ENCODE measurements around the gene GIPC3. TPM values are rescaled to one million over a fixed set of nuclear protein-coding genes. Genes with fewer than 3 reads are reported as not detected.

The GIPC3 gene
- polyA plus RNA-seq, 2 of the 4 experiments (the other 2 are of a cell fraction), result 0.05 to 0.12 TPM

DNA sequence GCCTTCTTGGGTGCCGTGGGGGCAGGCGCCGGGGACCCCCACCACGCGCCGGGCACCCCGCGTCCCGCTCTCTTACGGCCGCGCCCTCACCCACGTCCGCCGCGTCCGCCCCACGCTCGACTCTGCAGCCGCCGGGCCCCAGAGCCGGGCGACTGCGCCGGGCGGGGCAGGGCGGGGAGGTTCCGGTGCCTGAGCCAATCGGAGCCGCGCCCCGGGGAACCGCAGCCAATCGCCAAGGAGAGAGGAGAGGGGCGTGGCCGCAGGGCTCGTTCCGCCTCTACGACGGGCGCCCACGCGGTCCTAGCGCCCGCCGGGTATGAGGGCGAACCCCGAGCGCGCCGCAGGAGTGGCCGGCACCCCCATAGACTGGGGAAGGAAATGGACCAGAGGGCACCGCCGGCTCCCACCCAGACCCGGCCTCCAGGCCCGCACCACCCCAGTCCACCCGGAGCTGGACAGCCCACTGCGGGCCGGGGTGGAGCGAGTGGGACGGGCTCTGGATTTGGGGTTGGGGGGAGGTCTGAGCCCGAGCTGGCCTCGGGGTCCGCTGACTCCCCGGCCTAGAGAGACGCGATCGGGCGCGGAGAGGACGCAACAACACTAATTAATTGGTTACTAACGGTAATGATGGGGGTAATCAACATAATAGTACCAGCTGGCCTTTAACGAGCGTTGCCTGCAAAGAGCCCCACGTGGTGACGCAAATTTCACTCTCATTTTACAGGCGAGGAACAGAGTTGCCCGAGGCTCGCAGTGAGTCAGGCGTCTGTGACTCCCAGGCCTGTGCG, 27.6 kb upstream of the GIPC3 start, which contains the start of gene MFSD12 (continued):
- TF ChIP-seq, protein P1, sequence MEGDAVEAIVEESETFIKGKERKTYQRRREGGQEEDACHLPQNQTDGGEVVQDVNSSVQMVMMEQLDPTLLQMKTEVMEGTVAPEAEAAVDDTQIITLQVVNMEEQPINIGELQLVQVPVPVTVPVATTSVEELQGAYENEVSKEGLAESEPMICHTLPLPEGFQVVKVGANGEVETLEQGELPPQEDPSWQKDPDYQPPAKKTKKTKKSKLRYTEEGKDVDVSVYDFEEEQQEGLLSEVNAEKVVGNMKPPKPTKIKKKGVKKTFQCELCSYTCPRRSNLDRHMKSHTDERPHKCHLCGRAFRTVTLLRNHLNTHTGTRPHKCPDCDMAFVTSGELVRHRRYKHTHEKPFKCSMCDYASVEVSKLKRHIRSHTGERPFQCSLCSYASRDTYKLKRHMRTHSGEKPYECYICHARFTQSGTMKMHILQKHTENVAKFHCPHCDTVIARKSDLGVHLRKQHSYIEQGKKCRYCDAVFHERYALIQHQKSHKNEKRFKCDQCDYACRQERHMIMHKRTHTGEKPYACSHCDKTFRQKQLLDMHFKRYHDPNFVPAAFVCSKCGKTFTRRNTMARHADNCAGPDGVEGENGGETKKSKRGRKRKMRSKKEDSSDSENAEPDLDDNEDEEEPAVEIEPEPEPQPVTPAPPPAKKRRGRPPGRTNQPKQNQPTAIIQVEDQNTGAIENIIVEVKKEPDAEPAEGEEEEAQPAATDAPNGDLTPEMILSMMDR (IDR thresholded peaks at IDR 0.05), result no peak
- peak; percentile 30; the same call in 1 of the 2 replicates for TF ChIP-seq PHF8 (IDR thresholded peaks at IDR 0.05; ENCODE audit: borderline replicate concordance, low read depth)
- TF ChIP-seq, protein P2, sequence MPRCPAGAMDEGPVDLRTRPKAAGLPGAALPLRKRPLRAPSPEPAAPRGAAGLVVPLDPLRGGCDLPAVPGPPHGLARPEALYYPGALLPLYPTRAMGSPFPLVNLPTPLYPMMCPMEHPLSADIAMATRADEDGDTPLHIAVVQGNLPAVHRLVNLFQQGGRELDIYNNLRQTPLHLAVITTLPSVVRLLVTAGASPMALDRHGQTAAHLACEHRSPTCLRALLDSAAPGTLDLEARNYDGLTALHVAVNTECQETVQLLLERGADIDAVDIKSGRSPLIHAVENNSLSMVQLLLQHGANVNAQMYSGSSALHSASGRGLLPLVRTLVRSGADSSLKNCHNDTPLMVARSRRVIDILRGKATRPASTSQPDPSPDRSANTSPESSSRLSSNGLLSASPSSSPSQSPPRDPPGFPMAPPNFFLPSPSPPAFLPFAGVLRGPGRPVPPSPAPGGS (IDR thresholded peaks at IDR 0.05), result no peak; the same call in 2 of the 3 replicates
- TF ChIP-seq, protein P3, sequence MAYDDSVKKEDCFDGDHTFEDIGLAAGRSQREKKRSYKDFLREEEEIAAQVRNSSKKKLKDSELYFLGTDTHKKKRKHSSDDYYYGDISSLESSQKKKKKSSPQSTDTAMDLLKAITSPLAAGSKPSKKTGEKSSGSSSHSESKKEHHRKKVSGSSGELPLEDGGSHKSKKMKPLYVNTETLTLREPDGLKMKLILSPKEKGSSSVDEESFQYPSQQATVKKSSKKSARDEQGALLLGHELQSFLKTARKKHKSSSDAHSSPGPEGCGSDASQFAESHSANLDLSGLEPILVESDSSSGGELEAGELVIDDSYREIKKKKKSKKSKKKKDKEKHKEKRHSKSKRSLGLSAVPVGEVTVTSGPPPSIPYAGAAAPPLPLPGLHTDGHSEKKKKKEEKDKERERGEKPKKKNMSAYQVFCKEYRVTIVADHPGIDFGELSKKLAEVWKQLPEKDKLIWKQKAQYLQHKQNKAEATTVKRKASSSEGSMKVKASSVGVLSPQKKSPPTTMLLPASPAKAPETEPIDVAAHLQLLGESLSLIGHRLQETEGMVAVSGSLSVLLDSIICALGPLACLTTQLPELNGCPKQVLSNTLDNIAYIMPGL (CRISPR knock-in tag; IDR thresholded peaks at IDR 0.05; ENCODE audit: borderline replicate concordance), result no peak
- peak in 1 of 2 experiments; percentile 35; a peak in 2 of 5 replicates for TF ChIP-seq JUN (IDR thresholded peaks at IDR 0.05)
- TF ChIP-seq POLR2AphosphoS2 (conservative IDR thresholded peaks at IDR 0.05; ENCODE audit: low read length), result no peak
- TF ChIP-seq MAZ (IDR thresholded peaks at IDR 0.05; ENCODE audit: borderline replicate concordance, low read depth, low read length), result no peak; the same call in 1 of the 2 replicates
- TF ChIP-seq MAFK (IDR thresholded peaks at IDR 0.05; ENCODE audit: partially characterized antibody), result no peak
- no peak for TF ChIP-seq FOSB (CRISPR knock-in tag; IDR thresholded peaks at IDR 0.05)
- no peak for TF ChIP-seq SMC3 (IDR thresholded peaks at IDR 0.05)
- no peak for TF ChIP-seq MYC (IDR thresholded peaks at IDR 0.05; ENCODE audit: borderline replicate concordance, low read length)
- no peak for TF ChIP-seq RARB (CRISPR knock-in tag; IDR thresholded peaks at IDR 0.05)
- TF ChIP-seq ZSCAN20 (CRISPR knock-in tag; IDR thresholded peaks at IDR 0.05), result no peak
- no peak for TF ChIP-seq ELK1 (IDR thresholded peaks at IDR 0.05; ENCODE audit: low read depth, low read length)
- TF ChIP-seq KDM1A (IDR thresholded peaks at IDR 0.05; ENCODE audit: low read depth), result no peak
- TF ChIP-seq KDM5A (IDR thresholded peaks at IDR 0.05), result no peak
- TF ChIP-seq ESRRA (IDR thresholded peaks at IDR 0.05; ENCODE audit: borderline replicate concordance, low read length), result no peak
- TF ChIP-seq RNF2 (IDR thresholded peaks at IDR 0.05; ENCODE audit: borderline replicate concordance, low read depth), result no peak
- TF ChIP-seq RAD21 (conservative IDR thresholded peaks at IDR 0.05 in 1 of 2, IDR thresholded peaks at IDR 0.05 in 1 of 2), result no peak; a peak in 1 of 5 replicates
- no peak for TF ChIP-seq HOXB5 (CRISPR knock-in tag; IDR thresholded peaks at IDR 0.05)
- TF ChIP-seq CHD2 (IDR thresholded peaks at IDR 0.05; ENCODE audit: low read length, partially characterized antibody), result no peak
